ENCODE data around the gene TCP11L2.

DNA sequence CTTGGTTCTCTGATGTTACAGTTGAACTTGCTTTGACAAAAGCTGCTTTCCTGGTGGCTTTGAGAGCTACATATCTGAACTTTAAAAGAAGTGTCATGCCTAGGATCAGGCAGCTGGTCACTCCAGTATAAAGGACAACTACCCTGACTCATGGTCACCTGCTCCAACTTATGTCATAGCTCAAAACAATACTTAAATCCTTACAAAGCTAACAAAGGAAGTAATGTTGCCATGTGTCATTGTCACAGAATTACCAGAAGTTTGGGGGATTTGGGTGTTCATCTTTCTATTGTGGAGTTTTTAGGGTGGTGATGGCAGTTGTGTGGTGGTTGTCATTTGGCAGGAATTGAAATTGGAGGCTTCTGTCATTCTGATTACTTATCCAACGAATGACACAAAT, 1.8 kb upstream of the TCP11L2 start:
- TF ChIP-seq POLR2AphosphoS5 (IDR thresholded peaks at IDR 0.05; ENCODE audit: borderline replicate concordance, low read depth, low read length) (no peak), EZH2 (IDR thresholded peaks at IDR 0.05) (no peak), FOXP2 (optimal IDR thresholded peaks at IDR 0.05; ENCODE audit: control extremely low read depth, extremely low read length, insufficient read depth) (no peak)
